ENCODE measurements around the gene CYP11A1.

DNA sequence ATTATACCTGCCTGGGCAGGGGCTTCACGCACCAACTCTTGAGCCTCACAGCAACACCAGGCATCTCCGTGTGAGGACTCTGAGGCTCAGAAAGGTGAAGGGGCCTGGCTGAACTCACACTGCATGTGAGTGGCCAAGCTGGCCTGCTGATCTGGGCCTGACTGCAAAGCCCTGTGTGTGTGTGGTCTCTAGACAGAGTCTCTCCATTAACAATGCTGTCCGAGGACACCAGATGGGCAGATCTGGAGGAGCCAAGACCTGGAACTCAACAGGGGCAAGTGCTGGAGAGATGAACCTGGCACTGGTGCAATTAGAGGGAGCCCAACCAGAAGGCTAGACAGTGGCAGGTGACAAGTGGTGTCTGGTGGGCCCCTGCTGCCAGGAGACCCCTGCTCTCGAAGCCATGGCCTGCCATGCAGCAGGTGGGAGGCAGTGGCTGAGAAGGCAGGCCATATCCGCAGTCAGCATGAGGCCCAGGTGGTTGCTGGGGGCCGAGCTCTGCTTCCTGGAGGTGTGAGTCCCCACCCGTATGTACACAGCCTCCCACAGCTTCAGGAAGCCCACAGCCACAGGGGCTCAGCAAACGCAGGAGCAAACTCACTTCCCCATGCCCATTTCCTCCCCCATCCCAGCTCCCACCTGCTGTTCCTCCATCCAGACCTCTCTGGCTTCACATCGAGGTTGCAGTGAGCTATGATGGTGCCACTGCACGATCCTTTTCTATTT, 39.0 kb downstream of the CYP11A1 start:
- TF ChIP-seq, protein P1, sequence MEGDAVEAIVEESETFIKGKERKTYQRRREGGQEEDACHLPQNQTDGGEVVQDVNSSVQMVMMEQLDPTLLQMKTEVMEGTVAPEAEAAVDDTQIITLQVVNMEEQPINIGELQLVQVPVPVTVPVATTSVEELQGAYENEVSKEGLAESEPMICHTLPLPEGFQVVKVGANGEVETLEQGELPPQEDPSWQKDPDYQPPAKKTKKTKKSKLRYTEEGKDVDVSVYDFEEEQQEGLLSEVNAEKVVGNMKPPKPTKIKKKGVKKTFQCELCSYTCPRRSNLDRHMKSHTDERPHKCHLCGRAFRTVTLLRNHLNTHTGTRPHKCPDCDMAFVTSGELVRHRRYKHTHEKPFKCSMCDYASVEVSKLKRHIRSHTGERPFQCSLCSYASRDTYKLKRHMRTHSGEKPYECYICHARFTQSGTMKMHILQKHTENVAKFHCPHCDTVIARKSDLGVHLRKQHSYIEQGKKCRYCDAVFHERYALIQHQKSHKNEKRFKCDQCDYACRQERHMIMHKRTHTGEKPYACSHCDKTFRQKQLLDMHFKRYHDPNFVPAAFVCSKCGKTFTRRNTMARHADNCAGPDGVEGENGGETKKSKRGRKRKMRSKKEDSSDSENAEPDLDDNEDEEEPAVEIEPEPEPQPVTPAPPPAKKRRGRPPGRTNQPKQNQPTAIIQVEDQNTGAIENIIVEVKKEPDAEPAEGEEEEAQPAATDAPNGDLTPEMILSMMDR (conservative IDR thresholded peaks at IDR 0.05; ENCODE audit: low read length), result no peak
- no peak for TF ChIP-seq EZH2phosphoT487 (IDR thresholded peaks at IDR 0.05; ENCODE audit: borderline replicate concordance)
